HEK293 (cell line): ENCODE data around the gene RCC1.
A peak's percentile ranks its signal among the peaks of the same experiment; 100 is the strongest.

Source experiments
- CTCF ChIA-PET: fragments of 350-600 bp; formaldehyde crosslinking; extraction: SDS; loops from one replicate; lab custom pipeline; 2021; ENCODE audit warnings: antibody characterized with exemption; lab: Yijun Ruan, JAX
- POLR2A ChIA-PET: fragments of 300-600 bp; formaldehyde crosslinking; extraction: SDS; loops from one replicate; lab custom pipeline; 2020; ENCODE audit warnings: antibody characterized with exemption, inconsistent platforms; lab: Yijun Ruan, JAX
- H3K27ac ChIP-seq: fragments of 200-500 bp; sonication (Bioruptor generic); 2 replicates; pipeline ENCODE4 v1.5.1; 2014; ENCODE audit warnings: low read depth, low read length, control low read depth, inconsistent platforms; ENCODE audit errors: extremely low read depth
- H3K36me3 ChIP-seq, 2 experiments: fragments of 200-500 bp in 1 of 2; sonication (Bioruptor generic) in 1 of 2; 1 replicate in 1 of 2; 2 replicates in 1 of 2; pipeline ENCODE4 v1.5.1; 2014 to 2017; ENCODE audit warnings: inconsistent platforms in 2 of 2, low read length in 2 of 2; ENCODE audit not compliant: control insufficient read depth in 2 of 2, insufficient read depth in 1 of 2
- H3K4me1 ChIP-seq: fragments of 200-500 bp; sonication (Bioruptor generic); 2 replicates; pipeline ENCODE4 v1.5.1; 2014; ENCODE audit warnings: mild to moderate bottlenecking, low read length, inconsistent platforms; ENCODE audit not compliant: control insufficient read depth, insufficient read depth
- H3K4me3 ChIP-seq: 2 replicates; pipeline ENCODE4 v1.5.1; 2011; ENCODE audit warnings: low read depth, mild to moderate bottlenecking, control low read depth, low read length, moderate library complexity
- H3K9me3 ChIP-seq: fragments of 200-500 bp; sonication (Bioruptor generic); 2 replicates; pipeline ENCODE4 v1.5.1; 2014; ENCODE audit warnings: low read depth, low read length, inconsistent platforms; ENCODE audit not compliant: control insufficient read depth, insufficient read depth
- AEBP2 ChIP-seq: fragments of 450-650 bp; formaldehyde crosslinking; IDR thresholded peaks from 2 replicates; pipeline ENCODE4 v1.5.1; 2016; ENCODE audit warnings: missing biosample characterization, missing genetic modification characterization, borderline replicate concordance
- PRDM10 ChIP-seq: fragments of 450-650 bp; formaldehyde crosslinking; IDR thresholded peaks from 2 replicates; pipeline ENCODE4 v1.5.1; 2016; ENCODE audit warnings: missing biosample characterization, missing genetic modification characterization
- ZNF155 ChIP-seq: fragments of 450-650 bp; formaldehyde crosslinking; IDR thresholded peaks from 2 replicates; pipeline ENCODE4 v1.5.1; 2016; ENCODE audit warnings: missing biosample characterization, missing genetic modification characterization
- ZNF23 ChIP-seq: fragments of 450-650 bp; formaldehyde crosslinking; IDR thresholded peaks from 2 replicates; pipeline ENCODE4 v1.5.1; 2016; ENCODE audit warnings: missing biosample characterization, missing genetic modification characterization, borderline replicate concordance
- ZNF600 ChIP-seq: fragments of 450-650 bp; formaldehyde crosslinking; IDR thresholded peaks from 2 replicates; pipeline ENCODE4 v1.5.1; 2016; ENCODE audit warnings: missing biosample characterization, missing genetic modification characterization
- ZNF639 ChIP-seq: fragments of 450-650 bp; formaldehyde crosslinking; IDR thresholded peaks from 2 replicates; pipeline ENCODE4 v1.5.1; 2016; ENCODE audit warnings: missing biosample characterization, missing genetic modification characterization
- ZNF707 ChIP-seq: fragments of 450-650 bp; formaldehyde crosslinking; IDR thresholded peaks from 2 replicates; pipeline ENCODE4 v1.5.1; 2016; ENCODE audit warnings: missing biosample characterization, missing genetic modification characterization
- ZNF776 ChIP-seq: fragments of 450-650 bp; formaldehyde crosslinking; IDR thresholded peaks from 2 replicates; pipeline ENCODE4 v1.5.0; 2017; ENCODE audit warnings: missing biosample characterization, missing genetic modification characterization, borderline replicate concordance

Gene RCC1

GRCh38 chr1:28482702-28483101, 23.1 kb upstream of the RCC1 start:
- Histone ChIP-seq H3K36me3 (peaks cover 62 to 70% of the 10 kb centered on the region in 2 experiments), H3K4me3 (no peak overlapping the region), H3K27ac (no peak overlapping the region), H3K9me3 (no peaks in the 10 kb centered on the region), H3K4me1 (no peaks in the 10 kb centered on the region)
- TF ChIP-seq PRDM10 (tag by site-specific recombination) (no peak), ZNF155 (tag by site-specific recombination) (no peak), AEBP2 (tag by site-specific recombination) (no peak)
- CTCF ChIA-PET, result interaction anchor here (0.6 kb wide), 1 partner anchor 693 kb away, joined by 3 read pairs; no protein-coding TSS in a partner anchor
- POLR2A ChIA-PET, result interaction anchor here (0.6 kb wide), 1 partner anchor 99 kb away, joined by 3 read pairs; no protein-coding TSS in a partner anchor

GRCh38 chr1:28494737-28495136, 11.1 kb upstream of the RCC1 start:
- no peaks in the 10 kb centered on the region for H3K9me3 ChIP-seq
- TF ChIP-seq ZNF600 (tag by site-specific recombination) (0 out of 2 replicates have a peak, but pooled peaks have one; percentile 25), ZNF776 (tag by site-specific recombination) (no peak), PRDM10 (tag by site-specific recombination) (no peak), ZNF23 (tag by site-specific recombination) (no peak), ZNF639 (tag by site-specific recombination) (no peak)
- TF ChIP-seq, all 188 proteins: peak for 1
- POLR2A ChIA-PET, result no interaction called here
- Histone ChIP-seq H3K27ac (no peak overlapping the region), H3K4me3 (no peak overlapping the region), H3K36me3 (peaks cover 36 to 74% of the 10 kb centered on the region in 2 experiments), H3K4me1 (no peaks in the 10 kb centered on the region)
- CTCF ChIA-PET, result interaction anchor here (0.5 kb wide), 1 partner anchor 545 kb away, joined by 4 read pairs; no protein-coding TSS in a partner anchor

- H3K4me3 ChIP-seq, result no peak overlapping the region
- POLR2A ChIA-PET, result no interaction called here
- 0 out of 2 replicates have a peak, but pooled peaks have one; percentile 10 for TF ChIP-seq ZNF600 (tag by site-specific recombination)
- TF ChIP-seq ZNF707 (tag by site-specific recombination), result no peak
- H3K9me3 ChIP-seq, result no peaks in the 10 kb centered on the region
- H3K4me1 ChIP-seq, result no peaks in the 10 kb centered on the region
- no peak overlapping the region for H3K27ac ChIP-seq
- H3K36me3 ChIP-seq, result peaks cover 11 to 33% of the 10 kb centered on the region in 2 experiments
- CTCF ChIA-PET, result interaction anchor here (0.6 to 1.2 kb wide), 2 partner anchors 88 to 707 kb away, joined by 3 to 5 read pairs; no protein-coding TSS in a partner anchor
These were observed 6.3 kb upstream of the RCC1 start for GRCh38 chr1:28499553-28499952.
